A673 (cell line): ENCODE measurements around the gene HMX2. TPM values are rescaled to one million over a fixed set of nuclear protein-coding genes. Genes with fewer than 3 reads are reported as not detected.
A peak's percentile ranks its signal among the peaks of the same experiment; 100 is the strongest.

Experiments used
- BruUV-seq: library from RNA; stranded (reverse); fragments of 400-500 nt; replicated peaks from 2 replicates; lab custom pipeline; 2021; lab: Mats Ljungman, UMichigan
- CTCF ChIA-PET: fragments of 300-600 bp; sonication (Branson Sonifier 250); formaldehyde crosslinking; loops from one replicate; lab custom pipeline; 2022; ENCODE audit warnings: antibody characterized with exemption; lab: Charles Lee
- POLR2A ChIA-PET: fragments of 300-600 bp; sonication (Branson Sonifier 250); formaldehyde crosslinking; loops from one replicate; lab custom pipeline; 2022; ENCODE audit warnings: antibody characterized with exemption; ENCODE audit not compliant: low non-redundant PET; lab: Charles Lee
- DNase-seq: peaks from one replicate; pipeline ENCODE4 v3.0.0-alpha.2; 2015; ENCODE audit warnings: low spot score
- H3K27ac ChIP-seq: fragments of 200-600 bp; sonication (generic); 2 replicates; pipeline ENCODE4 v1.5.1; 2016; ENCODE audit warnings: mixed run types, low read depth, mild to moderate bottlenecking, mixed read lengths, antibody characterized with exemption, low read length; ENCODE audit not compliant: poor library complexity, severe bottlenecking
- H3K27me3 ChIP-seq: fragments of 200-600 bp; sonication (generic); replicated peaks from 2 replicates; pipeline ENCODE4 v1.6.1; 2017; ENCODE audit warnings: mixed run types, low read depth, mild to moderate bottlenecking, mixed read lengths, antibody characterized with exemption, low read length; ENCODE audit not compliant: insufficient read depth, poor library complexity
- H3K36me3 ChIP-seq: fragments of 200-600 bp; sonication (generic); 2 replicates; pipeline ENCODE4 v1.6.1; 2016; ENCODE audit warnings: mixed run types, mild to moderate bottlenecking, mixed read lengths, antibody characterized with exemption, low read length; ENCODE audit not compliant: insufficient read depth, poor library complexity, severe bottlenecking
- H3K4me1 ChIP-seq: fragments of 200-600 bp; sonication (generic); 2 replicates; pipeline ENCODE4 v1.6.1; 2017; ENCODE audit warnings: mixed run types, mild to moderate bottlenecking, mixed read lengths, antibody characterized with exemption, low read length; ENCODE audit not compliant: insufficient read depth, poor library complexity, severe bottlenecking
- H3K4me3 ChIP-seq: fragments of 200-600 bp; sonication (generic); 2 replicates; pipeline ENCODE4 v1.5.1; 2016; ENCODE audit warnings: low read depth, mixed run types, mild to moderate bottlenecking, mixed read lengths, low read length; ENCODE audit not compliant: poor library complexity, severe bottlenecking
- H3K9me3 ChIP-seq: fragments of 200-600 bp; sonication (generic); 2 replicates; pipeline ENCODE4 v1.6.1; 2016; ENCODE audit warnings: mixed run types, low read depth, mild to moderate bottlenecking, mixed read lengths, antibody characterized with exemption, low read length; ENCODE audit not compliant: poor library complexity, severe bottlenecking
- CTCF ChIP-seq: fragments of 300-800, 200-600 bp; sonication (generic); conservative IDR thresholded peaks from 2 replicates; pipeline ENCODE4 v1.5.1; 2017; ENCODE audit warnings: low read depth, mild to moderate bottlenecking, antibody characterized with exemption, low read length, moderate library complexity, mixed read lengths
- EZH2 ChIP-seq: fragments of 200-600 bp; sonication (generic); IDR thresholded peaks from 2 replicates; pipeline ENCODE4 v1.6.1; 2017; ENCODE audit warnings: borderline replicate concordance, low read depth, mild to moderate bottlenecking, mixed read lengths, antibody characterized with exemption, low read length; ENCODE audit not compliant: poor library complexity, severe bottlenecking
- intact Hi-C: fragments of 100-400 bp; cut with micrococcal nuclease; formaldehyde crosslinking; loops from one replicate; pipeline ENCODE4 v1.10.0; 2022; ENCODE audit not compliant: unreplicated experiment
- total RNA-seq: library from RNA; stranded (reverse); gene quantifications from 2 replicates; pipeline ENCODE4 v1.2.3, GENCODE V29; 2021

HMX2 gene
- total RNA-seq, 1 experiment from 2014 or later = not detected

- intact Hi-C loops = no loop called here
- TF ChIP-seq CTCF (no peak), EZH2 (no peak)
- Histone ChIP-seq H3K27me3 (peaks cover 100% of the 10 kb centered on the region), H3K4me3 (no peak overlapping the region), H3K36me3 (no peaks in the 10 kb centered on the region), H3K9me3 (no peaks in the 10 kb centered on the region), H3K27ac (no peak overlapping the region), H3K4me1 (peaks cover 8% of the 10 kb centered on the region)
- BruUV-seq = no TSS peak
- CTCF ChIA-PET = interaction anchor here (0.6 kb wide), 1 partner anchor 323 kb away, joined by 8 read pairs; no protein-coding TSS in a partner anchor
- POLR2A ChIA-PET = no interaction called here
- no peak for DNase-seq
These were observed 4.1 kb upstream of the HMX2 start for GRCh38 chr10:123143825-123144168.

GRCh38 chr10:123144697-123145541 lies 3.0 kb upstream of the HMX2 start:
- no peaks in the 10 kb centered on the region for H3K36me3 ChIP-seq
- POLR2A ChIA-PET = interaction anchor here (1.0 kb wide), 1 partner anchor 9 kb away, joined by 3 read pairs; the partner anchor contains the start of gene BUB3
- H3K4me1 ChIP-seq = peaks cover 8% of the 10 kb centered on the region
- H3K27me3 ChIP-seq = peaks cover 100% of the 10 kb centered on the region
- intact Hi-C loops = no loop called here
- BruUV-seq = no TSS peak
- CTCF ChIA-PET = interaction anchor here (1.0 kb wide), 1 partner anchor 236 kb away, joined by 3 read pairs; no protein-coding TSS in a partner anchor
- no peak overlapping the region for H3K4me3 ChIP-seq
- no peak for DNase-seq
- no peaks in the 10 kb centered on the region for H3K9me3 ChIP-seq
- TF ChIP-seq CTCF = no peak; the same call in 1 of the 2 replicates
- peak; percentile 94 for TF ChIP-seq EZH2
- no peak overlapping the region for H3K27ac ChIP-seq

- no peak for DNase-seq
- CTCF ChIA-PET = interaction anchor here (1.0 kb wide), 1 partner anchor 235 kb away, joined by 3 read pairs; no protein-coding TSS in a partner anchor
- Histone ChIP-seq H3K4me3 (no peak overlapping the region), H3K4me1 (peaks cover 8% of the 10 kb centered on the region), H3K27ac (no peak overlapping the region), H3K27me3 (peaks cover 100% of the 10 kb centered on the region), H3K36me3 (no peaks in the 10 kb centered on the region), H3K9me3 (no peaks in the 10 kb centered on the region)
- TF ChIP-seq EZH2 (no peak), CTCF (no peak)
- intact Hi-C loops = no loop called here
- BruUV-seq = no TSS peak
- POLR2A ChIA-PET = interaction anchor here (1.0 kb wide), 1 partner anchor 8 kb away, joined by 3 read pairs; the partner anchor contains the start of gene BUB3
These were observed 2.4 kb upstream of the HMX2 start for GRCh38 chr10:123145542-123146012.
